SK-N-SH (cell line): ENCODE data around the gene XKR8.

Experiments
- CHD2 ChIP-seq: fragments of 150-350 bp; IDR thresholded peaks from 2 replicates; pipeline ENCODE4 v1.6.1; 2018; ENCODE audit warnings: low read length; ENCODE audit not compliant: partially characterized antibody
- FOSL2 ChIP-seq: IDR thresholded peaks from 2 replicates; pipeline ENCODE4 v1.4.0; 2012; ENCODE audit warnings: low read depth, mild to moderate bottlenecking, moderate library complexity, borderline replicate concordance
- GATA2 ChIP-seq: sonication (generic); formaldehyde crosslinking; IDR thresholded peaks from 2 replicates; pipeline ENCODE4 v1.5.0; 2020; ENCODE audit warnings: mild to moderate bottlenecking, missing genetic modification reagents
- NRF1 ChIP-seq: IDR thresholded peaks from 2 replicates; pipeline ENCODE4 v1.6.1; 2012; ENCODE audit warnings: low read depth, mild to moderate bottlenecking, low read length
- RCOR1 ChIP-seq: fragments of 150-350 bp; IDR thresholded peaks from 2 replicates; pipeline ENCODE4 v1.6.1; 2017; ENCODE audit warnings: antibody characterized with exemption, low read length
- RFX5 ChIP-seq: IDR thresholded peaks from 2 replicates; pipeline ENCODE4 v1.6.1; 2012; ENCODE audit warnings: mild to moderate bottlenecking, improper control_type of control experiment, low read length
- SIN3A ChIP-seq: IDR thresholded peaks from 2 replicates; pipeline ENCODE4 v1.6.1; 2012; ENCODE audit warnings: low read depth, mild to moderate bottlenecking, low read length, moderate library complexity, borderline replicate concordance
- TAF1 ChIP-seq: IDR thresholded peaks from 2 replicates; pipeline ENCODE4 v1.6.1; 2012; ENCODE audit warnings: low read depth, mild to moderate bottlenecking, low read length, moderate library complexity, borderline replicate concordance
- TCF12 ChIP-seq: IDR thresholded peaks from 2 replicates; pipeline ENCODE4 v1.4.0; 2012
- TF ChIP-seq, protein P1 (sequence below): IDR thresholded peaks from 2 replicates; pipeline ENCODE4 v1.6.1; 2012; ENCODE audit warnings: mild to moderate bottlenecking, low read depth, low read length, moderate library complexity
- TF ChIP-seq, protein P2 (sequence below): fragments of 200-600 bp; sonication (generic); IDR thresholded peaks from 2 replicates; pipeline ENCODE4 v1.6.1; 2017; ENCODE audit warnings: antibody characterized with exemption, mild to moderate bottlenecking, moderate library complexity
- TF ChIP-seq, protein P3 (sequence below): IDR thresholded peaks from 2 replicates; pipeline ENCODE4 v1.4.0; 2012; ENCODE audit warnings: low read depth
- TF ChIP-seq, protein P4 (sequence below): fragments of 150-350 bp; IDR thresholded peaks from 2 replicates; pipeline ENCODE4 v1.6.1; 2017; ENCODE audit warnings: antibody characterized with exemption, low read length, low read depth, borderline replicate concordance

DNA sequence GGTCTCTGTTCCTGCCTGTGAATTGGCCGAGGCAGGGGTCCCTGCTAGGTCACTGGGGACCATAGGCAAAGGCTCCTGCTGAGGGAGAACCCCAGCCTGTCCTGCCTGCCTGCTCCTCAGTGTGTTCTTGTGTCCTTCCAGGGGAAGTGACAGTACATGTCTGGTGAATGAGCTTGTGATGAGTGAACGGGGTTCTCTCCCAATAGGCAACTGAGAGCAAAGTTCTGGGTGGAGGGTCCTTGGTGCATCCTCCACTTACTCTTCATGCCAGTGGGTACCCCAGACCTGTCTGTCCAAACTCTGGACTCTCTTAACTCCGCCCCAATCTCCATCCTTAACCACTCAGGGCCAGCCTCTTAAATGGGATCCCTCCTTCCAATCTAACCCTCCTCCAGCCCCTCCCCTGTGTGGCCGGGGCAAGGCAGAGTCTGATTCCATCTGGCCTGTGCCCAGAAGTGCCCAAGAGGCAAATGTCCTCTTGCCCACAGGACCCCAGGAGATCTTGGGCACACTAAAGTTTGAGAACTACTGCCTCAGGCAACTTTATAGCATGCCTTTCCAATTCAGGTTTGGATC is 2.0 kb downstream of the XKR8 start:
- TF ChIP-seq SIN3A (no peak), NRF1 (no peak), GATA2 (CRISPR knock-in tag) (no peak), TAF1 (no peak), TCF12 (no peak), RCOR1 (no peak), FOSL2 (no peak), CHD2 (no peak), RFX5 (no peak)
- TF ChIP-seq, protein P1, sequence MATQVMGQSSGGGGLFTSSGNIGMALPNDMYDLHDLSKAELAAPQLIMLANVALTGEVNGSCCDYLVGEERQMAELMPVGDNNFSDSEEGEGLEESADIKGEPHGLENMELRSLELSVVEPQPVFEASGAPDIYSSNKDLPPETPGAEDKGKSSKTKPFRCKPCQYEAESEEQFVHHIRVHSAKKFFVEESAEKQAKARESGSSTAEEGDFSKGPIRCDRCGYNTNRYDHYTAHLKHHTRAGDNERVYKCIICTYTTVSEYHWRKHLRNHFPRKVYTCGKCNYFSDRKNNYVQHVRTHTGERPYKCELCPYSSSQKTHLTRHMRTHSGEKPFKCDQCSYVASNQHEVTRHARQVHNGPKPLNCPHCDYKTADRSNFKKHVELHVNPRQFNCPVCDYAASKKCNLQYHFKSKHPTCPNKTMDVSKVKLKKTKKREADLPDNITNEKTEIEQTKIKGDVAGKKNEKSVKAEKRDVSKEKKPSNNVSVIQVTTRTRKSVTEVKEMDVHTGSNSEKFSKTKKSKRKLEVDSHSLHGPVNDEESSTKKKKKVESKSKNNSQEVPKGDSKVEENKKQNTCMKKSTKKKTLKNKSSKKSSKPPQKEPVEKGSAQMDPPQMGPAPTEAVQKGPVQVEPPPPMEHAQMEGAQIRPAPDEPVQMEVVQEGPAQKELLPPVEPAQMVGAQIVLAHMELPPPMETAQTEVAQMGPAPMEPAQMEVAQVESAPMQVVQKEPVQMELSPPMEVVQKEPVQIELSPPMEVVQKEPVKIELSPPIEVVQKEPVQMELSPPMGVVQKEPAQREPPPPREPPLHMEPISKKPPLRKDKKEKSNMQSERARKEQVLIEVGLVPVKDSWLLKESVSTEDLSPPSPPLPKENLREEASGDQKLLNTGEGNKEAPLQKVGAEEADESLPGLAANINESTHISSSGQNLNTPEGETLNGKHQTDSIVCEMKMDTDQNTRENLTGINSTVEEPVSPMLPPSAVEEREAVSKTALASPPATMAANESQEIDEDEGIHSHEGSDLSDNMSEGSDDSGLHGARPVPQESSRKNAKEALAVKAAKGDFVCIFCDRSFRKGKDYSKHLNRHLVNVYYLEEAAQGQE: no peak
- TF ChIP-seq, protein P2, sequence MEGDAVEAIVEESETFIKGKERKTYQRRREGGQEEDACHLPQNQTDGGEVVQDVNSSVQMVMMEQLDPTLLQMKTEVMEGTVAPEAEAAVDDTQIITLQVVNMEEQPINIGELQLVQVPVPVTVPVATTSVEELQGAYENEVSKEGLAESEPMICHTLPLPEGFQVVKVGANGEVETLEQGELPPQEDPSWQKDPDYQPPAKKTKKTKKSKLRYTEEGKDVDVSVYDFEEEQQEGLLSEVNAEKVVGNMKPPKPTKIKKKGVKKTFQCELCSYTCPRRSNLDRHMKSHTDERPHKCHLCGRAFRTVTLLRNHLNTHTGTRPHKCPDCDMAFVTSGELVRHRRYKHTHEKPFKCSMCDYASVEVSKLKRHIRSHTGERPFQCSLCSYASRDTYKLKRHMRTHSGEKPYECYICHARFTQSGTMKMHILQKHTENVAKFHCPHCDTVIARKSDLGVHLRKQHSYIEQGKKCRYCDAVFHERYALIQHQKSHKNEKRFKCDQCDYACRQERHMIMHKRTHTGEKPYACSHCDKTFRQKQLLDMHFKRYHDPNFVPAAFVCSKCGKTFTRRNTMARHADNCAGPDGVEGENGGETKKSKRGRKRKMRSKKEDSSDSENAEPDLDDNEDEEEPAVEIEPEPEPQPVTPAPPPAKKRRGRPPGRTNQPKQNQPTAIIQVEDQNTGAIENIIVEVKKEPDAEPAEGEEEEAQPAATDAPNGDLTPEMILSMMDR: no peak
- TF ChIP-seq, protein P3, sequence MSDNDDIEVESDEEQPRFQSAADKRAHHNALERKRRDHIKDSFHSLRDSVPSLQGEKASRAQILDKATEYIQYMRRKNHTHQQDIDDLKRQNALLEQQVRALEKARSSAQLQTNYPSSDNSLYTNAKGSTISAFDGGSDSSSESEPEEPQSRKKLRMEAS: no peak
- TF ChIP-seq, protein P4, sequence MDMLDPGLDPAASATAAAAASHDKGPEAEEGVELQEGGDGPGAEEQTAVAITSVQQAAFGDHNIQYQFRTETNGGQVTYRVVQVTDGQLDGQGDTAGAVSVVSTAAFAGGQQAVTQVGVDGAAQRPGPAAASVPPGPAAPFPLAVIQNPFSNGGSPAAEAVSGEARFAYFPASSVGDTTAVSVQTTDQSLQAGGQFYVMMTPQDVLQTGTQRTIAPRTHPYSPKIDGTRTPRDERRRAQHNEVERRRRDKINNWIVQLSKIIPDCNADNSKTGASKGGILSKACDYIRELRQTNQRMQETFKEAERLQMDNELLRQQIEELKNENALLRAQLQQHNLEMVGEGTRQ: no peak
